Testis (tissue), 5 donors: ENCODE data around the gene EML4. TPM values are rescaled to one million over a fixed set of nuclear protein-coding genes. Genes with fewer than 3 reads are reported as not detected.
A peak's percentile ranks its signal among the peaks of the same experiment; 100 is the strongest.

ENCODE experiments used
- DNase-seq: peaks from one replicate; pipeline ENCODE4 v3.0.0-alpha.2; 2019
- H3K27ac ChIP-seq, 2 donors: fragments of 200-600 bp; sonication (generic); one replicate each; pipeline ENCODE4 v1.5.1; 2019
- H3K27me3 ChIP-seq: fragments of 200-600 bp; sonication (generic); one replicate; pipeline ENCODE4 v1.5.1; 2019
- H3K36me3 ChIP-seq: fragments of 200-600 bp; sonication (generic); one replicate; pipeline ENCODE4 v1.5.1; 2017; ENCODE audit warnings: low read depth; ENCODE audit errors: missing control alignments
- H3K4me1 ChIP-seq: fragments of 200-600 bp; sonication (generic); one replicate; pipeline ENCODE4 v1.5.1; 2019
- H3K4me3 ChIP-seq, 2 donors: fragments of 200-600 bp; sonication (generic); one replicate each; pipeline ENCODE4 v1.5.1; 2017 to 2019
- H3K9me3 ChIP-seq: fragments of 200-600 bp; sonication (generic); one replicate; pipeline ENCODE4 v1.5.1; 2017
- POLR2A ChIP-seq: fragments of 450-650 bp; IDR thresholded peaks from one replicate; pipeline ENCODE4 v1.6.1; 2017; ENCODE audit warnings: antibody characterized with exemption, mild to moderate bottlenecking, moderate library complexity
- WGBS, 2 donors: methylation state at CpG; one replicate each; pipeline ENCODE4 v1.1.5; 2018; 5-methylcytosine and 5-hydroxymethylcytosine counted together
- intact Hi-C: fragments of 100-400 bp; cut with DNase I; formaldehyde crosslinking; loops from one replicate; pipeline ENCODE4 v1.15.1; 2023; ENCODE audit warnings: low total_unique reads
- long read RNA-seq, 2 donors: transcript quantifications; one replicate each; lab custom pipeline, GENCODE V29; 2026
- polyA plus RNA-seq: library from polyadenylated mRNA; stranded (reverse); fragments of 350-450 nt; fragmentation: Illumina TruSeq; extraction: RNeasy Lipid Tissue Mini Kit (QIAGEN cat#74804); gene quantifications from one replicate; pipeline ENCODE4 v1.2.3, GENCODE V29; 2014; ENCODE audit warnings: low read depth, low replicate concordance; ENCODE audit not compliant: insufficient read depth
- total RNA-seq, 2 donors: library from RNA; depleted of rRNA; stranded (reverse); fragments of >200 nt; gene quantifications; one replicate each; pipeline ENCODE4 v1.2.3, GENCODE V29; 2016
- TF ChIP-seq, protein P1 (sequence below), 3 experiments: fragments of 450-650 bp in 2 of 3; fragments of 200-600 bp in 1 of 3; sonication (generic) in 1 of 3; IDR thresholded peaks; one replicate each; pipeline ENCODE4 v1.5.1; 2016 to 2019; ENCODE audit warnings: antibody characterized with exemption in 3 of 3, mild to moderate bottlenecking in 2 of 3, moderate library complexity in 1 of 3

Gene EML4, protein sequence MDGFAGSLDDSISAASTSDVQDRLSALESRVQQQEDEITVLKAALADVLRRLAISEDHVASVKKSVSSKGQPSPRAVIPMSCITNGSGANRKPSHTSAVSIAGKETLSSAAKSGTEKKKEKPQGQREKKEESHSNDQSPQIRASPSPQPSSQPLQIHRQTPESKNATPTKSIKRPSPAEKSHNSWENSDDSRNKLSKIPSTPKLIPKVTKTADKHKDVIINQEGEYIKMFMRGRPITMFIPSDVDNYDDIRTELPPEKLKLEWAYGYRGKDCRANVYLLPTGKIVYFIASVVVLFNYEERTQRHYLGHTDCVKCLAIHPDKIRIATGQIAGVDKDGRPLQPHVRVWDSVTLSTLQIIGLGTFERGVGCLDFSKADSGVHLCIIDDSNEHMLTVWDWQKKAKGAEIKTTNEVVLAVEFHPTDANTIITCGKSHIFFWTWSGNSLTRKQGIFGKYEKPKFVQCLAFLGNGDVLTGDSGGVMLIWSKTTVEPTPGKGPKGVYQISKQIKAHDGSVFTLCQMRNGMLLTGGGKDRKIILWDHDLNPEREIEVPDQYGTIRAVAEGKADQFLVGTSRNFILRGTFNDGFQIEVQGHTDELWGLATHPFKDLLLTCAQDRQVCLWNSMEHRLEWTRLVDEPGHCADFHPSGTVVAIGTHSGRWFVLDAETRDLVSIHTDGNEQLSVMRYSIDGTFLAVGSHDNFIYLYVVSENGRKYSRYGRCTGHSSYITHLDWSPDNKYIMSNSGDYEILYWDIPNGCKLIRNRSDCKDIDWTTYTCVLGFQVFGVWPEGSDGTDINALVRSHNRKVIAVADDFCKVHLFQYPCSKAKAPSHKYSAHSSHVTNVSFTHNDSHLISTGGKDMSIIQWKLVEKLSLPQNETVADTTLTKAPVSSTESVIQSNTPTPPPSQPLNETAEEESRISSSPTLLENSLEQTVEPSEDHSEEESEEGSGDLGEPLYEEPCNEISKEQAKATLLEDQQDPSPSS
- 10 to 100 TPM; 67.1 to 71.0 TPM for total RNA-seq
- 49.0 TPM for polyA plus RNA-seq
- long read RNA-seq, donor 1, full-length matches to known transcripts = 8 of 13 reads
- long read RNA-seq, donor 1, partial matches to known transcripts = 5 of 13 reads
- long read RNA-seq, donor 1, other reads (novel, unspliced or antisense) = 0 of 13 reads
- long read RNA-seq, donor 2, full-length matches to known transcripts = 8 of 13 reads
- long read RNA-seq, donor 2, partial matches to known transcripts = 5 of 13 reads
- long read RNA-seq, donor 2, other reads (novel, unspliced or antisense) = 0 of 13 reads

DNA sequence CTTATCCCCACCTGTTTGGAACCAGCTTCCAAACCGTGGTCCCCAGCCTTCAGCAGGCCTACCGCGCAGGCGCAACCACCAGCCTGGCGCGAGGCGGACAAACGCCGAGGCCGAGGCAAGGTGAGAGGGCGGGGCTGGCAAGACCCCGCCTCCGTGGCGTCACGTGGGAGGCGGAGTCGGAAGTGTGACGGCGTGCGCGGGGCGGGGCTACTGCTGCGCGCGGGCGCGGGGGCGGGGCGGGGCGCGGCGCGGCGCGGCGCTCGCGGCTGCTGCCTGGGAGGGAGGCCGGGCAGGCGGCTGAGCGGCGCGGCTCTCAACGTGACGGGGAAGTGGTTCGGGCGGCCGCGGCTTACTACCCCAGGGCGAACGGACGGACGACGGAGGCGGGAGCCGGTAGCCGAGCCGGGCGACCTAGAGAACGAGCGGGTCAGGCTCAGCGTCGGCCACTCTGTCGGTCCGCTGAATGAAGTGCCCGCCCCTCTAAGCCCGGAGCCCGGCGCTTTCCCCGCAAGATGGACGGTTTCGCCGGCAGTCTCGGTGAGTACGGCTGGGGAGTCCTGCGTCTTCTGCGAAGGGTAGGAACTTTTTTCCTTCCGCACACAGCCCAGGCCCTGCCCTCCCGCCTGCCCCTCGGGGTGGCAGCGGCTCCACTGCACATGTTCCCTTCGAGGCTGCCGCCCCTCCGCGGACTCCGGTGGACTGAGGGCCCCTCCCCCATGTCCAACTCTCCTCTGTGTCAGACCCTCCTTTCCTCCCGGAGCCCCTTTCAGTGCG lies at the start of gene EML4:
EML4 (plus strand) TSS at position 254 of the 774 bp plus-strand sequence; CDS start at position 513, 259 bp downstream.
- TF ChIP-seq POLR2A = no peak
- TF ChIP-seq, protein P1, sequence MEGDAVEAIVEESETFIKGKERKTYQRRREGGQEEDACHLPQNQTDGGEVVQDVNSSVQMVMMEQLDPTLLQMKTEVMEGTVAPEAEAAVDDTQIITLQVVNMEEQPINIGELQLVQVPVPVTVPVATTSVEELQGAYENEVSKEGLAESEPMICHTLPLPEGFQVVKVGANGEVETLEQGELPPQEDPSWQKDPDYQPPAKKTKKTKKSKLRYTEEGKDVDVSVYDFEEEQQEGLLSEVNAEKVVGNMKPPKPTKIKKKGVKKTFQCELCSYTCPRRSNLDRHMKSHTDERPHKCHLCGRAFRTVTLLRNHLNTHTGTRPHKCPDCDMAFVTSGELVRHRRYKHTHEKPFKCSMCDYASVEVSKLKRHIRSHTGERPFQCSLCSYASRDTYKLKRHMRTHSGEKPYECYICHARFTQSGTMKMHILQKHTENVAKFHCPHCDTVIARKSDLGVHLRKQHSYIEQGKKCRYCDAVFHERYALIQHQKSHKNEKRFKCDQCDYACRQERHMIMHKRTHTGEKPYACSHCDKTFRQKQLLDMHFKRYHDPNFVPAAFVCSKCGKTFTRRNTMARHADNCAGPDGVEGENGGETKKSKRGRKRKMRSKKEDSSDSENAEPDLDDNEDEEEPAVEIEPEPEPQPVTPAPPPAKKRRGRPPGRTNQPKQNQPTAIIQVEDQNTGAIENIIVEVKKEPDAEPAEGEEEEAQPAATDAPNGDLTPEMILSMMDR (IDR thresholded peaks at IDR 0.05) = no peak
- Histone ChIP-seq H3K27ac (peak within 1 kb of the TSS; percentile 84 to 90), H3K4me1 (peaks cover 24% of the 10 kb centered on the region), H3K27me3 (no peaks in the 10 kb centered on the region), H3K36me3 (no peaks in the 10 kb centered on the region), H3K4me3 (peak within 1 kb of the TSS; percentile 86), H3K9me3 (no peaks in the 10 kb centered on the region)
- peak; percentile 95 for DNase-seq
- WGBS, 2 donors = 0 to 2% methylated on average over 2 to 40 of the region's 88 CpGs
- intact Hi-C loops = no loop called here

DNA sequence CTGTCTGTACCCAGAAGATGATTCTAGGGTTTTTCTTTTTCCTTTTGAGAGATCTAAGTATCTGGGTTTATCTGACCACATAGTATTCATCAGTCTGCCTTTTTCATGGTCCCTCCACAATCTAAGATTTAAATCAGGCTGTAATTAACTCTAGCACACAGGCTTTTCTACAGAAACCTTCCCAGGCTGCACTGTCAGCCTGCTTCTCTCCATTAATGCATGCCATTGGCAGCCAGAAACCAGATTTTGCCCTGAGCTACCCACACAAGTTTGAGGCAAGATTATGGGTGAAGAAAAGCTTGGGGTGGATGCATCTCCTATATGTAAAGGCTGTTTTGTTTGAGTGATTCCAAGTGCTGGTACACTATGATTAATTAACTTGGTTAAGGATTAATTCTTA lies 45.7 kb upstream of the EML4 start:
- Histone ChIP-seq H3K27me3 (no peaks in the 10 kb centered on the region), H3K4me3 (no peak overlapping the region), H3K27ac (no peak overlapping the region), H3K9me3 (no peaks in the 10 kb centered on the region), H3K36me3 (no peaks in the 10 kb centered on the region), H3K4me1 (no peaks in the 10 kb centered on the region)
- intact Hi-C loops = no loop called here
- DNase-seq = no peak
- TF ChIP-seq, protein P1 (IDR thresholded peaks at IDR 0.05) = no peak
- no peak for TF ChIP-seq POLR2A

DNA sequence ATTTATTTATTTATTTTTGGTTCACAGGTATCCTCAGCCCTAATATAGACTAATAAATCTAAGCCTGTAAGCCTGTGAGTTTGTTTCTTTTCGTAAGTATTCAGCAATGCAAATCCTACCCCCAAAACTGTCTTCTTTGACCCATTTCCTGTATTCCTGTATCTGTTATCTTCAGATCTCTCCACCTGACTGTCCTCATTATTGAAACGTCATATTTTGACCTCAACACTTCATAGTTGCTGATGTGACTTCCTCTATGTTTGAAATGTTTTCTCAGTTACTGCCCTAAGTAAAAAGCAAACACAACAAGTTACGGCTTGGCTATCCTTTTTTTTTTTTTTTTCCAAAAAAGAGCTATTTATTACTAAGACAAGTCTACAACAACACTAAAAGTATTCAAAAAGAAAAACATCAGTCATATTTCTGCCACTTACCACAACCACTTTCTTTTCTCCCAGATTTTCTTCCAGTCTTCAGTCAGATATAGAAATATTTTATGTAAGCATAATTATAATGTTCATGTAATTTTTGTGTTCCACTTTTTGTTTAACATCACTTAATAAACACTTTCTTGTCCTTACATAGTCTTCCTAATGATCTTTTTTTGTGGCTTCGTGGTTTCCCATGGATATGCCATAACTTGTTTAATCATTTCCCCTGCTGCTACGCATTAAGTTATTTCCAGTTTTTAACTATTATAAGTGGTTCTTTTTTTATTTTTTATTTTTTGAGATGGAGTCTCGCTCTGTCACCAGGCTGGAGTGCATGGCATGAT lies 45.0 kb upstream of the EML4 start:
- Histone ChIP-seq H3K27me3 (no peaks in the 10 kb centered on the region), H3K4me3 (no peak overlapping the region), H3K27ac (no peak overlapping the region), H3K4me1 (no peaks in the 10 kb centered on the region), H3K9me3 (no peaks in the 10 kb centered on the region), H3K36me3 (no peaks in the 10 kb centered on the region)
- 84 to 94% methylated on average over 6 of the region's 6 CpGs for WGBS, 2 donors
- intact Hi-C loops = no loop called here
- TF ChIP-seq, protein P1 (IDR thresholded peaks at IDR 0.05) = no peak
- TF ChIP-seq POLR2A = no peak
- DNase-seq = no peak
